PFSK-1 (cell line): ENCODE measurements around the gene ETFB.

ENCODE experiments used
- FOXP2 ChIP-seq: optimal IDR thresholded peaks from 2 replicates; pipeline ENCODE3; 2011; ENCODE audit warnings: borderline replicate concordance, control low read depth, inconsistent platforms; ENCODE audit not compliant: insufficient read depth; ENCODE audit errors: extremely low read length, extremely low read depth
- POLR2AphosphoS5 ChIP-seq: IDR thresholded peaks from 2 replicates; pipeline ENCODE4 v1.6.1; 2012; ENCODE audit warnings: low read depth, mild to moderate bottlenecking, control low read depth, low read length, moderate library complexity
- REST ChIP-seq, 2 experiments: IDR thresholded peaks; 2 replicates each; pipeline versions ENCODE4 v1.6.1 to v1.8.0; 2011 to 2012; ENCODE audit warnings: low read depth in 2 of 2, low read length in 2 of 2, control low read depth in 1 of 2, inconsistent platforms in 1 of 2, mild to moderate bottlenecking in 1 of 2, moderate library complexity in 1 of 2; ENCODE audit not compliant: insufficient read depth in 1 of 2
- SIN3A ChIP-seq: IDR thresholded peaks from 2 replicates; pipeline ENCODE4 v1.6.1; 2012; ENCODE audit warnings: mild to moderate bottlenecking, low read length, moderate library complexity, borderline replicate concordance; ENCODE audit not compliant: insufficient read depth
- TAF1 ChIP-seq: IDR thresholded peaks from 2 replicates; pipeline ENCODE4 v1.6.1; 2012; ENCODE audit warnings: low read length, control low read depth, borderline replicate concordance; ENCODE audit not compliant: insufficient read depth

ETFB gene

GRCh38 chr19:51295382-51296126 is 70.6 kb downstream of the ETFB start:
- TF ChIP-seq REST (IDR thresholded peaks at IDR 0.05; ENCODE audit: insufficient read depth in 1 of 2, low read depth in 2 of 2, low read length in 2 of 2) (no peak), POLR2AphosphoS5 (no peak), SIN3A (no peak), TAF1 (no peak), FOXP2 (no peak)
